GM19468 (cell line): Measurements from ENCODE around the gene KRTAP10-9.
"Not testable (repeated sequence)": the region's sequence is repeated elsewhere in the genome, so short reads cannot be mapped to it uniquely, and the experiment has no call there.

Experiments
- ATAC-seq: cut with Tn5 transposase; IDR thresholded peaks from one replicate; pipeline ENCODE4 v1.9.1; 2021; ENCODE audit warnings: mild to moderate bottlenecking, moderate library complexity, moderate number of reproducible peaks; ENCODE audit not compliant: unreplicated experiment; ENCODE audit errors: extremely low read depth

KRTAP10-9 gene

DNA sequence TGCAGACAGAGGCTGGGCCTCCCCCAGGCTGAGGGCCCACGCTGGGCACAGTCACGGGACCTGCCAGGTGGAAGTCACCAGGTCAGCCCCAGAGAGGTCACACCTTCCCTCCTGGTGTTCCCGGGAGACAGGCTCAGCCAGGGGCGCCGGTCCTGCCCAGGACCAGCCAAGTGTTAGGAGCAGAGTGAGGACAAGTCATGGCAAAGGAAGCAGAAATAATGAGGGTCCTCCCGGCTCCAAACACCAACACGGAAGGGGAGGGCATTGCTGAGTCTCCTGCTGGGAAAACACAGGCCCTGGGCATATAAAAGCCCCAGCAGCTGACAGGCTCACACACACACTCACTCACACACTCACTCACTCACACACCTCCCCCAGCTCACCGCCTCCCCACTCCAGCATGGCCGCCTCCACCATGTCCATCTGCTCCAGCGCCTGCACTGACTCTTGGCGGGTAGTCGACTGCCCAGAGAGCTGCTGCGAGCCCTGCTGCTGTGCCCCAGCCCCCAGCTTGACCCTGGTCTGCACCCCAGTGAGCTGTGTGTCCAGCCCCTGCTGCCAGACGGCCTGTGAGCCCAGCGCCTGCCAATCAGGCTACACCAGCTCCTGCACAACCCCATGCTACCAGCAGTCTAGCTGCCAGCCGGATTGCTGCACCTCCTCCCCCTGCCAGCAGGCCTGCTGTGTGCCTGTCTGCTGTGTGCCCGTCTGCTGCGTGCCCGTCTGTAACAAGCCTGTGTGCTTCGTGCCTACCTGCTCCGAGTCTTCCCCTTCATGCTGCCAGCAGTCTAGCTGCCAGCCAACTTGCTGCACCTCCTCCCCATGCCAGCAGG, 10.3 kb downstream of the KRTAP10-9 start, which contains the start of gene KRTAP10-10:
Gene KRTAP10-10, plus strand, starts transcription at position 339 of the 833 bp plus-strand sequence. Its CDS starts 62 bp downstream, at position 401.
- no peak for ATAC-seq

DNA sequence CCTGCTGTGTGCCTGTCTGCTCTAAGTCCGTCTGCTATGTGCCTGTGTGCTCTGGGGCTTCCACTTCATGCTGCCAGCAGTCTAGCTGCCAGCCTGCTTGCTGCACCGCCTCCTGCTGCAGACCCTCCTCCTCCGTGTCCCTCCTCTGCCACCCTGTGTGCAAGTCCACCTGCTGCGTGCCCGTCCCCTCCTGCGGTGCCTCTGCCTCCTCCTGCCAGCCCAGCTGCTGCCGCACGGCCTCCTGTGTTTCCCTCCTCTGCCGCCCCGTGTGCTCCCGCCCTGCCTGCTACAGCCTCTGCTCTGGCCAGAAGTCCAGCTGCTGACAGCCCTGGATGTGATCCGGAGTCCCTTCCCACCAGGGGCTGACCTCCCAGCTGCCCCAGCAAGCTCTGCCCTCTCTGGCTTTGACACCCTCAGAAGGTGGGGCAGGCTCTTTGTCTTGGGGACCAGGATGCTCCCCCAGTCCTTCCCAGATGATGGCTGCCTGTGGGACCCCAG, 11.0 kb downstream of the KRTAP10-9 start:
- ATAC-seq = not testable (repeated sequence)

DNA sequence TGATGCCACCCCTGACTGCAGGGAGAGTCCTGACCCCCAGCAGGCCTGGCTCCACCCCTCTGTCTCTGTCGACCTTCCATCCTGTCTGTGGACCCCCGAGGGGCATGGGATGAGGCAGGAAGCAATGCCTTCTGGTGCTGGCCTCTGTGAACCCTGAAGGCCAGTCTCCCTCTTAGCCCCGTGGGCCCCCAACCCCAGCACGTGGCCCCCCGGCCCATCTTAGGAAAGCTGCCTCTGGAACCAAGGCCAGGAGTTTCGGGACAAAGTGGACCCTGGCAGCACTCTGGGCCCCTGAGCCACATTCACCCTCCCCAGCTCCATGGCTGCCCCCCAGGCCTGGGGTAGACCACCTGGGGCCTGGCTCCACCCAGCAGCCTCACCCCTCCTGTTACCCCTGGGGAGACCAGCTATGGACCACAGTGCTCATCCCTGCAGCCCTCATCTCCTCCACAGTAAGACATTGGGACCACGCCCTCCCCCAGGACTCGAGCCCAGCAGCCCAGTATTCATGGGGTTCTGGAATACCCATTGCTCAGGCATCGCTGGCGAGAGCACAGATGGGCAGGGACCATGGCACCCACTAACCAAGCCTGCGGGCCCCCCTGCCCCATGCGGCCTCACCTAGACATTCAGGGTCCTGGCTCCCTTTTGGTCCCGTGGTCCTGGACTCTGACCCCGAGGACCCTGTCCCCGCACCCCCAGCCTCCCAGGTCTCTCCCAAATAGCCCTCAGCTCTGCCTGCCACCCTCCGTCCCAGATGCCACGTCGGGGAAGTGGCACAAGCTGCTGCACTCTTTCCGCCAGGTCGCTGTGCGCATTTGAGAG, 11.8 kb downstream of the KRTAP10-9 start:
- not testable (repeated sequence) for ATAC-seq

DNA sequence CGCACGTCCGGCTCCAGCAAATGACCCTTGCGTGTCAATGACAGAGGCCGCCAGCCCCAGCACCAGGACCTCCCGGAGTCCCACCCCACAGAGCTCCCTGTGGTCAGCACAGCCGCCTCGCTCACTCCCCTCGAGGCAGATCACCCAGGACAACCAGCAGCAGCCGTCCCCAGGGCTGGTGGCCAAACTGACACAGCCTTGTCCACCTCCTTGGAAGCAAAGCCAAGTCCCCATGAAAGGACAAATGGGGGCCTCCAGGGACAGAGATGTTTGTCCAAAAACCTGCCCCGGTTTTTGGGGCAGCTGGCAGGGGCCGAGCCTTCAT, 12.4 kb downstream of the KRTAP10-9 start:
- no peak for ATAC-seq

DNA sequence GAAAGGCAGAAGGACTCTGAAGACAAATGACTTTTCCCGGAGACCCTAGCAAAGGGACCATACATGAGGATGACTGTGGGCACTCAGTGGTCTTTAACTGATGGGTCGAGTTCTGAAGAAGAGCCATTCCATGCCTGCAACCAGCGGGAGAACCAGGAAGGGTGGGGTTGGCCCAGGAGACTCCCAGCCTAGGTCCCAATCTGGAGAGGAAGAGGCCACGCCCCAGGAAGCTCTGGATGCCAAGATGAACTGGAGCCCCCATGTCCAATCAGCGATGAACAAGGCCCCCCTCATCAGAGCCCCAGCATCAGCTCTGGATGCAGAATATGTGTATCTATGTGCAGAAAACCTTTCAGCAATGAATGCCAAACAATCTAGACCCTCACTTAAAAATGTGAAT, 13.9 kb downstream of the KRTAP10-9 start:
- no peak for ATAC-seq

DNA sequence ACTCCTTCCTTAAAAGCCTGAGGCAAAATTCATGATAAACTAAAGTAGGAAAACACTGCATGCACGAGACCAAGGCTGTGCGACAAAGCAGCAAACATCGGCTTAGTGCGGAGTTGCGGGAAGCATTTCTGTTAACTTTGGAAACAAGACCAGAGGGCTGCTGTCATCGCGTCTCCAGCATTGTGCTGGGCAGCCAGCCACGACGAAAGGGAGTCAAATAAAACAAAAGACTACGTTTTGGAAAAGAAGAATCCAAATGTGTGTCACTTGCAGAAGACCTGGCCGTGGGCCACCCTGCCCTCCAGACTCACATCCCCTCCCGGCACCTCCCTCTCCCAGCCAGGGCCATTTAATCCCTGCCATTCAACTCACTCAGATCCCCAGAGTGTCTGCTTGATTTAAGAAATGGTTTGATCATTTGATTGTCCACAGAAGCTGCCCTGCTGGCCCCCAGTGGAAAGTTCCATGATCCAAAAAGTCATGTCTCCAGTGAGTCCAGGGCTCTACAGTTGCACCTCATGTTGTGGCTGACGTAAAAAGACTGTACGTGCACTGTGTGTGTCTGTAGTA, 16.9 kb downstream of the KRTAP10-9 start:
- ATAC-seq = no peak

DNA sequence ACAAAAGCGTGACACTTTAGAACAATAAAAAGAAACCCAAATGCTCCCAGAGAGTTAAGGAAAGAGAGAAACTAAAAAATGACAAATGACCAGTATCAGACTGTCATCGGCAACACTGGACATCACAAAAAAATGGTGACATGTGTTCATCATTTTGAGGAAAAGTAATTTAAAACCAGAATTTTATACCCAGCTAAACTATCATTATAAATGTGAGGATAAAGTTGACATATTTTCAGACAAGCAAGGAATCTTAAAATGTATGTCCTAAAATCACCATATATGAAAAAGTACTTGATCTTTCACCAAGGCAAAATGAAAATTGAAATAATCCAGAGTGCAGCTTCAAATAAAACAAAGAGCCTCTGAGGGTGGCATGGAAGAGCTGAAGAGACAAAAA, 18.0 kb downstream of the KRTAP10-9 start:
- no peak for ATAC-seq

DNA sequence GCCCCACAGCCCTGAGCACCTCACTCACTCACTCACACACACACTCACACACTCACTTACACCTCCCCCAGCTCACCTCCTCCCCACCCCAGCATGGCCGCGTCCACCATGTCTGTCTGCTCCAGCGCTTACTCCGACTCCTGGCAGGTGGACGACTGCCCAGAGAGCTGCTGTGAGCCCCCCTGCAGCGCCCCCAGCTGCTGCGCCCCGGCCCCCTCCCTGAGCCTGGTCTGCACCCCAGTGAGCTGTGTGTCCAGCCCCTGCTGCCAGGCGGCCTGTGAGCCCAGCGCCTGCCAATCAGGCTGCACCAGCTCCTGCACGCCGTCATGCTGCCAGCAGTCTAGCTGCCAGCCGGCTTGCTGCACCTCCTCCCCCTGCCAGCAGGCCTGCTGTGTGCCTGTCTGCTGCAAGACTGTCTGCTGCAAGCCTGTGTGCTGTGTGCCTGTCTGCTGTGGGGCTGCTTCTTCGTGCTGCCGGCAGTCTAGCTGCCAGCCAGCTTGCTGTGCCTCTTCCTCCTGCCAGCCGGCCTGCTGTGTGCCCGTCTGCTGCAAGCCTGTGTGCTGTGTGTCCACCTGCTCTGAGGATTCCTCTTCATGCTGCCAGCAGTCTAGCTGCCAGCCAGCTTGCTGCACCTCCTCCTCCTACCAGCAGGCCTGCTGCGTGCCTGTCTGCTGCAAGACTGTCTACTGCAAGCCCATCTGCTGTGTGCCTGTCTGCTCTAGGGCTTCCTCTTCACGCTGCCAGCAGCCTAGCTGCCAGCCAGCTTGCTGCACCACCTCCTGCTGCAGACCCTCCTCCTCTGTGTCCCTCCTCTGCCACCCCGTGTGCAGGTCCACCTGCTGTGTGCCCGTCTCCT, 19.7 kb downstream of the KRTAP10-9 start, which contains the start of gene KRTAP10-11:
Gene KRTAP10-11, plus strand, starts transcription at position 49 of the 856 bp plus-strand sequence. Its CDS starts 45 bp downstream, at position 94.
- ATAC-seq = not testable (repeated sequence)

DNA sequence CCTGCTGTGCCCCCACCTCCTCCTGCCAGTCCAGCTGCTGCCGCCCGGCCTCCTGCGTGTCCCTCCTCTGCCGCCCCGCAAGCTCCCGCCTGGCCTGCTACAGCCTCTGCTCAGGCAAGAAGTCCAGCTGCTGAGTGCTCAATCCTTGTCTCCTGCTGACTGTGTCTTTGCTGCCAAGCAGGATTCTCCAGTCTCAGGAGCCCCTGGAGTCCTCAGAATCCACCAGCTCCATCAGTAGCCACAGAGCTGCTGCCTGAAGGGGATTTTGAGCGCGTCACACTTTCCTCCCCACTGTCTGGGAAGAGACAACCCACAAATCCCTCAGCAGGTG, 20.3 kb downstream of the KRTAP10-9 start:
- no peak for ATAC-seq

DNA sequence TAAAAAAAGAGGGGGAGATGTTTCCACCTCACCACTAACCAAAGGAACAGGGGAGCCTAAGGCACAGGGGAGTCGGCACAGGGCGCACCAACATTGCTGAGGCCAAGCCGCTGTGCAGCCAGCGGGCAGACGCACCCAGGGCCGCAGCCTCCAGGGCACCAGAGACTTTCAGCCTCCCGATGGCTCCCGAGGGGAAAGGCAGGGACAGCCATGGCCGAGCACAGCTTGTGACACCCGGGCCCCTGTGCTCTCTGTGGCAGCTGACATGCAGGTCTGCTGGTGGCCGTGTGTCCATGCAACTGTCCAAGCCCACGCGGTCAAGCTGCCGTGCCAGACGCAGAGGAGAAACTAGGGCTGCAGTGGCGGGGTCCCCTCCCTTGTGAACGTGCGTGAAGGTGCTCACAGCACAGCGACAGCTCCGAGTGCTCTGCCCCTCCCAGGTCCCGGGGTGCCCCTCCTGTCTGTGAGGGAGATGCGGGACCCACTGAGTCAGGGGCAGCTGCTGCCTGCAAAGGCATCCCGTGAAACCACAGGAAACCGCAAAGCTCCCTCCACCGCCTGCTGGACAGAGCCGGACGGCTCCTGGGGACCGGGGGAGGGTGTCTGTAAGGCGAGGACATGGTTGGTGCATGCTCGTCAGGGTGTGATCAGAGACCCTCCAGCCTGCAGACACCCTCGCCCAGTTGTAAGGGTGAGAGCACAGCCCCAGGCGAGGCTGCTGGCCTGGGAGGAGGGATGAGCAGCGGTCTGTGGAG, 21.8 kb downstream of the KRTAP10-9 start:
- no peak for ATAC-seq

DNA sequence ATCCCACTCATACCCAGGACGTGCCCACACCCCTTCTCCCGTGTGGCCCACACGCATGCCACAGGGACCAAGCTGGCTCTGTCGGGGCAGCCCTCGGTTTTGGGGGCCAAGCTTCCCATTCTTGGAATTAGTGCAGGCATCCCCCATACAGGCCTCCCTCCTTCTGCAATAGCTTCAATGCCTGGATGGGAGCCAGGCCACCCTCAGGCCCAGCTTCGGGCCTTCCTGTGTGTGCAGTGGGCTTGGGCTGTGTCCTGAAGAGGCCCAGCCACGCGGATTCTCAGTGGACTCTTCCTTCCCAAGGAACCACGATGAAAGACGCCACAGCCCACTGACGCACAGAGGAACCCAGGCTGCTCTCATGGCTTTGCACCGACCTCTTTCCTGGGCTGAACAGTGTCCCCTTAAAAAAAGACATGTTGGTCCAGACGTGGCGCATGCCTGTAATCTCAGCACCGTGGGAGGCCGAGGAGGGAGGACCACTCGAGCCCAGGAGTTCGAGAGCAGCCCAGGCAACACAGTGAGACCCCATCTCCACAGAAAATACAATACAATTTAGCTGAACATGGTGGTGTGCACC, 22.7 kb downstream of the KRTAP10-9 start:
- ATAC-seq = no peak

DNA sequence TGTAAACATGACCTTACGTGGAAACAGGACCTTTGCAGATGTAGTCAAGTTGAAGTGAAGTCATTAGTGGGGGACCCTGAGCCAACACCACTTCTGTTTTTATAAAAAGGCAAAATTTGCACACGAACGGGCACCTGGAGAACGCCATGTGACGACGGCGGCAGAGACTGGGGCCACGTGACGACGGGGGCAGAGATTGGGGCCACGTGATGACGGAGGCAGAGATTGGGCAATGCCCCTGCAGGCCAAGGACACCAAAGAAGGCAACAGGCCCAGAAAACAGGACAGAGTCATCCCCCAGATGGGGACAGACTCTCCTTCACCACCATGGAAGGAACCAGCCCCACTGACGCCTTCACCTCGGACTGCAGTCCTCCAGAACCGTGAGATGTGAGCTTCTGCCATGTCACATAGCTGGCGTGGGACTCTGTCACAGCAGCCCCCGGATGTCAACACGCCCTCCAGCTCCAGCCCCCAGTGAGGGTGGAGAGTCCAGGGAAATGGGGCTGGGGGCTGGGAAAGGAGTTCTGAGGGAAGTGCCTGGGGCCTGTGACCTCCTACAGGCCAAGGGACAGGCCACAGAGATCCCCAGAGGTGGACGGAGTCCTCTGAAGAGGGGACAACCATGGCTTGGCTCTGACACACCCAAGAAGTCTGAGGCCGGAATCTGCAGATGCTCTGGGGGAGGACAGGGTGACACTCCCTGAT, 23.5 kb downstream of the KRTAP10-9 start:
- no peak for ATAC-seq

DNA sequence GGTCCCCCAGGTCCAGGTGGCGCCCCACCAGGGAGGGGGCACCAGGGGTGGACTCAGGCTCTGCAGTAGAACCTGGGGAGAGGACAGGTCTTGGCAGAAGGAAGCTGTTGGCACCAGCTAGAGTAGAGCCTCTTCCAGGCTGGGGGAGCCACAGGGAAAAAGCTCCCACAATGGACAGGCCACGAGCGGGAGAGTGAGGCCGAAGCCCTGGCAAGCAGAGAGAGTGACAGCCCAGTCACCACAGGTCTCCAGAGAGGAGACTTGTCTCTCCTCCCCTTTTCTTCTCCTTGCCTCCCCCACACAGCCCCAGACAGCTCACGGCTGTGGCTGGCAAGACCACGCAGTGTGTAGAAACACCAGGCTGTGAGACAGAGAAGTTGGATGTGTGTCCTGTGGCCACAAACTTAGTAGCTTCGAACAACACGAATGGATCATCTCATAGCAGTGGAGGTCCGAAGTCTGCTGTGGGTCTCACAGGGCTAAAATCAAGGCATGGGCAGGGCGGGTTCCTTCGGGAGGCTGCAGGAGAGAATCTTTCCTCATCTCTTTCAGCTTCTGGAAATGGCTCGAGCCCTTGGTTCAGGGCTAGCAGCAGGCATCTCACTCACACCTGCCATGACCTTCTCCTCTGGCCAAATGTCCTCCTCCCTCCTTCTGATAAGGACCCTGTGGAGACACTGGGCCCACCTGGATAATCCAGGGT, 24.2 kb downstream of the KRTAP10-9 start:
- ATAC-seq = no peak

DNA sequence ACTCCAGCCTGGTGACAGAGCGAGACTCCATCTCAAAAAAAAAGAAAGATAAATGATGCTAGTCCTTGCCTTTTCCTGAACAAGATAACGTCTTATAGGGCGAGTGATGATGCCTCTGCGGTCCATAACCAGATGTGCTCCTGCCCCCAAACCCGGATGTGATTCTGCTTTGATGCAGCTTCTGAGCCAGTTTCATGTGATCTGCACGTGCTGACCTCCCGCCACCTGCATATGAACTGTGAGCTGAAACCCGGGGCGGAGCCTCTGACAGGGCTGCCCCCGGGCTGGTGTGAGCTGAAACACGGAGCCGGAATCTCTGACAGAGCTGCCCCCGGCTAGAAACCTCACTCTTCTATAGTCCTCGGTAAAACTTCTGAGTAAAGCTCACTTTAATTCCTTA, 26.2 kb downstream of the KRTAP10-9 start:
- ATAC-seq = no peak

DNA sequence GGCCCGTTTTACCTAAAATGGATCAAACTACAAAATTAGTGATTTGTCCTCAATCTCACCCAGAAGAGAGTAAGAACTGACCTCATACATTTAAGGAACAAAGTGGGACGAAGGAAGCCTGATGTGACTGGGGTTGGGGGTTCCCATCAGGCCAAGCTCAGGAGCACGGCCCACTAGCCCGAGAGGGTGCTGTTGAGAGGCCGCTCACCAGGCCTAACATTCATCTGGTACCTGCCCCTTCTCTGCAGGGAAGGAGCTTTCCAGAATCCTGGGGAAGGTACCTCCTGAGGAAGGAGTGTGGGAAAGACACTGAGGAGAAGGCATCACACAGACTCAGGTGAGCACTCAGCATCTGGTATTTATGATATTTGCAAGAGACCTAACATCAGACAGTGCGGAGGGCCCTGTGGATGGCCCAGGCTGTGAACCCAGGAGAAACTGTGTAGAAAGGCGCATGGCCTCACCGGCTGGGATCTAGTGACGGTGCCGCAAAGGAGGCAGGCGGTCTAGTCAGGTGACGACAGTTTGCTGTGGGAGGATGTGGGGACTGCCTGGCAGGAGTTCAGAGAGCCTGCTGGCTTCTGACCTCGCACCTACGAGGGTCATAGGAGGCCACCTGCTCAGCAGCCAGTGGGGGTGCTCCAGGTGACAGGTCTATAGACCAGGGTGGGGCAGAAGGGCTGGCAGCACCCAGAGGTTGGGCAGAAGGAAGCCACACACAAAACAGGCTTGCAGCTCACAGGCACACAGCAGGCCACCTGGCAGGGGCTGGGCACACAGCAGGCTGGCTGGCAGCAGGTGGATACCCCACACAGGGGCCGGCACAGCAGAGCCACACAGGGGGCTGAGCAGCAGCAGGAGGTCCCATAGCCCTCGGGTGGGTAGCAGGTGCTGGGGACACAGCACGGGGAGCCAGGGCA, 27.0 kb downstream of the KRTAP10-9 start:
- no peak for ATAC-seq

DNA sequence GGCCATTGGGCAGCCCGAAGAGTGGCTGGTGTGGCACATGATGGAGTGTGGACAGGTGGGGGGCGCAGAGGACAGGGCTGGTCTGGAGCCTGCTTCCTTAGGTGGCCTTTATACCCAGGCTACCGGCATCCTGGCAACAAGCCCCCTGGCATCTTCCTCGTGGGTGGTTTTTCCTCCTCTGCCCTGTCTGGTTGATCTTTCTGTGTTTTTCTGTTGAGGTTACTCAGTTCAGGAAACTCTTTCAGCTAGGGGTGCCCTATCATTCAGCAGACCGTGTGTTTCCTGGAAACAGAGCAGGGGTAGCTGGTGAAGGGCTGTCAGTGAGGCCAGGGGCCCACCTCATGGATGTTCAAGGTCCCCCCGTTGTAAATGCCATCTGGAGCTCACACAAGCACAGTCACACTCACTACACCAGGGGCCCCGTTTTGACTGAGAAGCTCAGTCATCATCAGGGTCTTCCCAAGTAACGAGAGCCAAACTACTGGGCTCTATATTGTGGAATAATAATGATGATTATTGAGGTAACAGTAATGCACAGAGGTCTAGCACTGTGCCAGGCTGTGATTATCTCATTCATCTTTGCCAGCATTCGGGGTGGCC, 27.8 kb downstream of the KRTAP10-9 start, which contains the start of gene KRTAP12-4:
Gene KRTAP12-4, minus strand, starts transcription at position 84 of the 600 bp plus-strand sequence. Its CDS starts 45 bp downstream, at position 39.
- ATAC-seq = no peak
